GM18502 (cell line): Measurements from ENCODE around the gene FOXC1.

Experiments used
- ATAC-seq: cut with Tn5 transposase; IDR thresholded peaks from one replicate; pipeline ENCODE4 v1.9.1; 2021; ENCODE audit warnings: mild to moderate bottlenecking; ENCODE audit not compliant: unreplicated experiment, poor library complexity

FOXC1 gene

DNA sequence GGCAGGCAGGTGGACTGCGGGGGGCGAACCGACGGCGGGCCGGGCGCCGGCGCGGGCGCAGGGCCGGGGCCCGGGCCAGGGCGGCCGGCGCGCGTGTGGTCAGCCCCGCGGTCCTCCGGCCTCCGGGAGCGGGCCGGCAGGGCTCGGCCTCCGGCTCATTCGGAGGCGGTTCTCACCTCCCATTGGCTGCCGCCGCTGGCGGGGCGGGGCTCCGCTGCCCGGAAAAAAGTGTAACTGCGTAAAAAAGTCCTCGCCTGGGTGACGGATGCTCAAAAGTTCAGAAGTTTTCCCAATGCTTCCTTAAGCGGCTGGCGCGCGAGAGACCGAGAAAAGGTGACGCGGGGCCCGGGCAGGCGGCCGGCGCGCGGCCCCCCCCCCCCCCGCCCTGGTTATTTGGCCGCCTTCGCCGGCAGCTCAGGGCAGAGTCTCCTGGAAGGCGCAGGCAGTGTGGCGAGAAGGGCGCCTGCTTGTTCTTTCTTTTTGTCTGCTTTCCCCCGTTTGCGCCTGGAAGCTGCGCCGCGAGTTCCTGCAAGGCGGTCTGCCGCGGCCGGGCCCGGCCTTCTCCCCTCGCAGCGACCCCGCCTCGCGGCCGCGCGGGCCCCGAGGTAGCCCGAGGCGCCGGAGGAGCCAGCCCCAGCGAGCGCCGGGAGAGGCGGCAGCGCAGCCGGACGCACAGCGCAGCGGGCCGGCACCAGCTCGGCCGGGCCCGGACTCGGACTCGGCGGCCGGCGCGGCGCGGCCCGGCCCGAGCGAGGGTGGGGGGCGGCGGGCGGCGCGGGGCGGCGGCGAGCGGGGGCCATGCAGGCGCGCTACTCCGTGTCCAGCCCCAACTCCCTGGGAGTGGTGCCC is at the start of gene FOXC1:
Gene FOXC1 (plus strand): TSS at position 268 of the 849 bp plus-strand sequence. CDS start 531 bp downstream, at position 799.
- ATAC-seq = peak; percentile 62

DNA sequence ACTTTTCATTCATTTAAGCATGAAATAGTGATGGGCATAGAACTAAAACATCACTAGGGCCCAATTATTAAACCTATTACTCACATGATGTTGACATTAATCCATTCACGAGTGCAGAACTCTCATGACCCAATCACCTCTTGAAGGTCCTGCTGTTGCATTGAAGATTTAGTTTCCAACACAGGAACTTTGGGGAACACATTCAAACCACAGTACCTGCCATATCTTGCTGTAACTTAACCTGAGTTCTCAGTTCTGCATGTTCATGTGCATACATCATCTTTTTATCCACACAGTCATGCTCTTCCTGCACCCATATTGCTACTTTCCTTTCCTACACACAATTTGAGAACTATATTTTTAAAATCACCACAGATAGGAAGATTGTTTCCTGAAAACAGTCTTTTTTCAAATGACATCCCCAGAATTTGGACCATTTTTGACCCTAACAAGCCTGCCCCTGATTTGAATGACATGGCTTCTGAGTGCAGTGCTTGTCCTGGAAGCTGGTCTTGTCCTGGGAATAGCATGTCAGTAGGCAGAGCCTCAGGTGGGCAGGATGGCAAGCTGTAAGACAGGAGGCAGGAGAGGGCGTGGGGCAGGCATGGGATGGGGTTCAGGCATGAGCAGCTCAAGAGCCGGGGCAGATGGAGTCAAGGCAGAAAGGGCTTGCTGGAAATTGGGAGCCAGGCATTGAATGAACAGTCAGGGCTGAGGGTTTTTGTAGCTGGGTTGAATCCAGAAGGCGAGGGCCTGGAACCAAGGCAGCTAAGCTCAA is 49.2 kb upstream of the FOXC1 start:
- no peak for ATAC-seq

DNA sequence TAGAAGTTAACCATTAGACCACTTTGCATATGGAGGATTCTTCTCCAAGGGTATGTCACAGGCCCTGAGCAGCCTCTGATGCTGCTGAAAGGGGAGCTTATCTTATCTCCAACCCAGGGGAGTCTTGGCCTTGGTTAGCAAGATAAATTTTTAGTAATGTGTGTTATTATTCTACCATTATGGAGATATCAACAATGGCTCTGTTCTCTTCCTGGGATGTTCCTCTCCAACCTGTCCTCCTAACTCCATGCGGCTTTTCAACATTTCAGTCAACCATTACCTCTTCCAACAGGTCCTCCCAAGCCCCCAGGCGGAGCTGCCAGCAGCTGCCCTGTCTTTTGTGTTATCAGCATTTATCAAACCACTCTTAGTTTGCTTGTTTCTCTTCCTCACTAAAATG is 48.4 kb upstream of the FOXC1 start:
- no peak for ATAC-seq

DNA sequence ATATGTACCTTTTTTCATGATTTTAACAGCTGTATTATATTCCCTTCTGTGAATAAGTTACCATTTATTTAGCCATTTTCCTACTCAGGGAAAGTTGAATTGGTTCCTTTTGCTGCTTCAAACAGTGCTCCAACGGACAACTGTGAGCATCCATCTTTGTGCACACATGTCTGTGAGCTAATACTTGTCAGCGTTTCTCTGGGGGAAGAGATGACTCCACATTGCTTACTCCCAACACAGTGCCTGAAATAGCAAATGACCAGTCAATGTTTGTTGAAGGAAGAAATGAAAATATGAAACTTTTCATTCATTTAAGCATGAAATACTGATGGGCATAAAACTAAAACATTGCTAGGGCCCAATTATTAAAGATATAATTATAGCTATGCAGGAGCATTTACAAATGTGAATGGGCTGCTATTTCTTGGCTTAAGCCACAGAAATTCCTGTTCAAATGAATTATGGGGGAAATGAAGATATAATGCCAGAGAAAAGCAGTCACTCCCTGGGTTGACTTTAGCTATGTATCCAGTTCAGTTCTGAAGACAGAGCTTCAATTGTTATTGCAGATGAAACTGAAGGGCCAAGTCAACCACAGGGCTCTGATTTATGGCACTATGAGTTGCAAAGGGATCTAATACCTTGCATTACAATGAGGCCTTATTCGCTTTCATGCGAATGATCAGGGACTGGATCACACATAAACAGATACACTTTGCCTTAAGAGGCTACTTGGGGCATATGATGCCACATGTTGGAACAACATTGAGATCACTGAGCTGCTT is 47.4 kb upstream of the FOXC1 start:
- no peak for ATAC-seq

DNA sequence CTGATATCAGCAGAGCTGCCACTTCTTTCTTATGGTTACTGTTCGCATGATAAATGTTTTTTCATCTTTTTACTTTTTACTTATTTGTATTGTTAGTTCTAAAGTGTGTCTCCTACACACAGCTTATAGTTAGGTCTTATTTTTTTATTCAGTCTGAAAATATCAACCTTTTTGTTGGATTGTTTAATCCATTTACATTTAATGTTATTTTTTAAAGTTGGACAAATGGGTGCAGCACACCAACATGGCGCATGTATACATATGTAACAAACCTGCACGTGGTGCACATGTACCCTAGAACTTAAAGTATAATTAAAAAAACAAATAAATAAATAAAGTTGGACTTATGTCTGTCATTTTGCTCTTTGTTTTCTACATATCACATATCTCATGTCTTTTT is 40.3 kb upstream of the FOXC1 start:
- ATAC-seq = no peak

DNA sequence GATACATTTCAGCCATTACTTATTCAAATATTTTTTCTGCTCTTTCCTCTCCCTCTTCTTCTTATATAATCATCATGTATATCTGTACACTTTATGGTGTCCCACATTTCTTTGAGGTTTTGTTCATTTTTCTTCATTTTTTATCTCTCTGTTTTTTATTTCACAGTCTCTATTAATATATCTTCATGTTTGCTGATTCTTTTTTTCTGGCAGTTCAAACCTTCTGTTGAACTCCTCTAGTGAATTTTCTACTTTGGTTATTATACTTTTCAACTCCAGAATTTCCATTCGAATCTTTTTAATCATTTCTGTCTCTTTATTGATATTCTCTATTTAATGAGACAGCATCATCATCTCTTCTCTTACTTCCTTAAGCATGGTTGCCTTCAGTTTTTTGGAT is 38.9 kb upstream of the FOXC1 start:
- no peak for ATAC-seq

DNA sequence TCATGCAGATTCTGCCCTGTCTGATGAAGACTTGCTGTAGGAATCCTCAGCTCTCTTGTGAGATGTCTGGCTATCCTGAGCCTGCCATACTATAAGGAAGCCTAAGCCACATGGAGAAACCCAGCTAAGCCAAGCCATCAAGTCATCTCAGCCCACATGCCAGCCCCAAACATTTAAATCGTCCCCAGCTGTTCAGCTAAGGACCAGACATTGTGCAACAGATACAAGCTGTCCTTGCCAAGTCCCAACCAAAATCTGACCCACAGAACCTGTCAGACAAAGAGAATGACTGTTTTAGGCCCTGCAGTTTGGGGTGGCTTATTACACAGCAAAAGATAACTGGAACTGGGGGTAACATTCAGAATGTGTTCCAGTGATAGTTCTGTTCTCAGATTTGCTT is 36.8 kb upstream of the FOXC1 start:
- no peak for ATAC-seq

DNA sequence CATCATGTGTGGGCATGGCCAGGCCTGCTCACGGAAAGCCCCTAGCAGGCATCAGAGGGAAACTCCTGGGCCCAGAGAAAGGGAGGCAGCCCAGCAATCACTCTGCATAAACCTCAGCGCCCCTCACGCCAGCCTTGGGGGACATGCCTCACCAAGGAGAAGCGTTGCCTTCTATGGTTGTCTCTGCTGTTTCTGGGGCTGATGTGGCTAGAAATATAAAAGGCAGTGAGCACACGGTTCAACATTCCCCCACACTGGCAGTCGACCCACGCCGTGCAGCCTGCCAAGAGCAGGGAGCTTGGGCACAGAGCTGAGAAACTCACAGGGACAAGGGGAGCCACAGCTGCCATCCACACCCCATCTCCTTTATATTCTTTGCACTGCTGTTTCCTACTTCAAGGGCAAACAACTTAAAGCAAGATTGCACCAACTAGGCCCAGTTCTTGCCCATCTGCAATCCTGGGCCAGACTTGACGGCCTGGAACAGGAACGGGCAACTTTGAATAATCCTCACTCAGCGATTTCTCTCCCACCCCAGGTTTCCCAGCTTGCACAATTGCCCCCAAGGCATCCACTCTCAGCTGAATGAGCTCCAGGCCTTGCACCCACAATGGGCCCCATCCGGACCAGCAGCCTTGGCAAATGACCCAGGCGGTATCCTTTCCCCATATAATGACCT is 35.5 kb upstream of the FOXC1 start:
- ATAC-seq = no peak

DNA sequence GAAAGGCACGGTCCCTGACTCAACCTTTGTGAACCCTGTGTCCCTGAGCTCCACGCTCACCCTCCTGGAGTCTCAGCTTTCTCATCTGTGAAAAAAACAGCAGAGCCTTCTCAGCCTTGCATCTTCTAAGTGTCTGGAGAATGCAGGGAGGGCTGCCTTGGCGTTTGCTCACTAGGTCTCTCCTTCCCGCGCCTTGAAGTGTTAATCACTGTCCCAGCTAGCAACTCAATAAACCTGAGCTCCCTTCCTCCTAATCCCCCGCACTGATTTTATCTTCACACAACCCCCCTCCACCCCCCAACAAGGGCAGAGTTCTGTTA is 34.9 kb upstream of the FOXC1 start:
- no peak for ATAC-seq

DNA sequence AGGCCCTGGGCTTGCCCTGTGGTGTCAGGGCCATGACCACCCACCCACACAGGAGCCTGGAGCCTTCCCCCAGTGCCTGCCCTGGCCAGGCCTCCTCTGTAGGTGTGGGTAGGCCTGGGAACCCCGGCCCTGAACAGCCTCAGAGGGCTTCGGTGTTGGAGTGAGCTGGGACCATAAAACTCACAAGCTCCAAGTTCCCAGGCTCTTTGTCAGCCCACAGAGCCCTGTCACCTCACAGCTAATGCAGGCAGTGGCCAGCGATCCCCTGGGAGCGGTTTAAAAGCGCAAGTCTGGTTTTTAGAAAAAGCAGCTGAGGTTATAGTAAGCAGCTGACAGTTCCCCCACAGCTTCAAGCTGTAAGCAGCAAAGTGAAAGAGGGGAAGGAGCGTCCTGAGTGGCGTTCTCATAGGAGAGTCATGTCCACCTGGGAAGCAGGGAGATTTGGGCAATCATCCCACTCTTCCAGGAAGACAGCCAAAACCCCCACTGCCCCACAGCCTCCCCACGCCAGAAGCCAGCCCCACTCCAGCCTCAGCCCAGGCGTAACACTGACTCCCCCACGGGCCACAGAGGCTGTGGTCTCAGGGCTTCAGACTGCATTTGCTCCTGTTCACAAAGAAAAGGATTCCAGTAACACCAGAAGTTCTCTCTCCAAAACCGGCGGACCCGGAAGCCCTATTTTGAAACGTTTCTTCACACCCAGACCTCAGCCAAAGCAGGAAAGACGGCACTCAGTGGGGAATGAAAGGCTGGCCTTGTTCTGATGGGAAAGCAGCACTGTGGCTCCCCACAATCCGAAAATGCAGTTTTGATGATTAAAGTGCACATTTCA is 34.3 kb upstream of the FOXC1 start:
- no peak for ATAC-seq

DNA sequence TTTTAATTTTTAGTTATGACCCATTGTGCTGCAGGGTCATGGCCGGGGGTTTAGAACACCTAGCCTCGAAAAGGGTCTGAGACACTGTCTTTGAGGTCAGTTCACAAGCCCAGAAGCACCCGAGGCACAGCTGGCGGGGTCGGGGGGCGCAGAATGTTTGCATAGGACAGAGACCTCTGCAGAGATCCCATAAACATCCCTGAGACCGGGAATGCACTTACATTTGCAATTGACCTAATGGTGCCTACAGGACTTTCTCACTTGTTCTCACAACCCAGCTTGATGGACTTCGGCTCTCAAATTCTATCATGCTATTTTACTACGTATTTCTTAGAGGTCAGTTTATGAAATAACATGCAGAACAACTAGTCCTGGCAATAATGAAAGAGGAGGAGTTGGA is 33.5 kb upstream of the FOXC1 start:
- no peak for ATAC-seq

DNA sequence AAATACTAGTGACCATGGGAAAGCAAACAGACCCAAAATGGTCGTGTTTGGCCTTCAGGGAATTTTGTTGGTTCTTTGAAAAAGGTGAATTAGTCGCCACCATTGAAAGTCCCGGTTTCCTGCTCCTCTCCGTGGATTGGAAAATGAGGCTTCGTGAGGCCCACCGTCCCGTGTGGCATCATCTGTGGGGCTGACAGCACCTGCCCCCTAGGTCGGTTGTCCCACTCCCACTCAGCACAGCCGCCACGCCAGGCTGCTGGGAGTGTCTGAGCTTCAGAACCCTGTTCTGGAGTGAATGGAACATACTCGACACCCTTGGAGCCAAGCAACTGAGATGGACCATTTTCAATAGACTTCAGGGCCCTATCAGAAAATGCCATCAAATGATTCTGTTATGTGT is 33.0 kb upstream of the FOXC1 start:
- ATAC-seq = no peak

DNA sequence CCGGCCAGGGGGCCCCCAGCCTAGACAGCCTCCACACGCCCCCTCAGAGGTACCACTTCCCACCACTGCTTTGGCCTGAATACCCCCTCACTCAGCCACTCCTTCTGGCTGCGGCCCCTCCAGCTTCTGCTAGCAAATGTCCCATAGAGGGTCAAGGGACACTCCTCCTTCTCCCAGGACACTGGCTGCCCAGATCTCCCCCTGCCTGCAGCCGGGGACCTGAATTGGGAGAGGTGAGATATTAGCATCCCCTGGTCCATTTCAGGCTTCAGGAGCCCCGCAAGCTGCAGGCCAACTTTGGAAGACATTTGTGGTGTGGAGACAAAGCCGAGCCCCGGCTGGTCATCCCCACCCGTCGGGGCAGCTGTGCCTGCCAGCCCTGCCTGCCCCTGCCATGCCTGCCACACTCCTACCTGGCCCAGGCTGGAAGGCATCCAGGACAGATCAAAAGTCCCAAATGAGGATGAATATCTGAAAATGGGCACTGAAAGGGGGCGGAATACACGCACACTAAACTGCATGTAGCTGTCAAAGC is 32.5 kb upstream of the FOXC1 start:
- no peak for ATAC-seq

DNA sequence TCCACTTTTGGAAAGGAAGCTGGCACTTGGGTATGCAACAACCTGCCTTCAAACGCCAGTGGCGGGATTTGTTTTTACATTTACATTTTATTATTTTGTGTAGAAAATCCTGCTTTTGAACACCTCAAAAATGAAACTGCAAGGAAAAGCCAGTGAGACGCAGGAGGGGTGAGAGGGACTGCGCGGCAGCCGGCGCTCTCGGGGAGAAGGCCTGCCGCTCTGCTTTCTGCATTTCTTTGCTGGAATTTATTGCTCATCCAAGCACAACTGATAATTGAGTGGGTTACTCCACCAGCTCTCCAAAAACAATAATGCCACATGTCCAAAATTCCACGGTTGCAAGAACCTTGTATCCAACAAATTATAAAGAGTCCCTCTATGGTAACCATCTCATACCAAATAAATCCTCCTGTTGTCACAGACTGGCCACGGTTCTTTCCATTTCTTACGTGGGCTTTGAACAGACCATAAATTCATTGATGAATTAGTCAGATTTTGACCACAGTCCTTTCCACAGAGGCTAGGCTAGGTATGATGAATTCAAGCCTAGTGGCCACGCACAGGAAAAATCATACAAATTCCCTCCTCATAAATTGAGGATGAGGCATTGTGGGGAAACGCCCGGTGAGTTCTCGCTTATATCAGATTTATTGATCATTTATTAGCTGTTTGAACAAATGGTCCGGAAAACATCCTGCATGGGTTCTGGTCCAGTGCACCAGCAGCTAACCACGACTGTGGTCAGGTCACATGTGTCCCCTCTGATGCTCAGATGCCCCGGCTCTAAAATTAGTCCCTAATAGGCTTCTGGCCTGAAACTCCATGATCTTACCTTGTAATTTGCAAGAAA is 31.6 kb upstream of the FOXC1 start:
- ATAC-seq = peak; percentile 43

DNA sequence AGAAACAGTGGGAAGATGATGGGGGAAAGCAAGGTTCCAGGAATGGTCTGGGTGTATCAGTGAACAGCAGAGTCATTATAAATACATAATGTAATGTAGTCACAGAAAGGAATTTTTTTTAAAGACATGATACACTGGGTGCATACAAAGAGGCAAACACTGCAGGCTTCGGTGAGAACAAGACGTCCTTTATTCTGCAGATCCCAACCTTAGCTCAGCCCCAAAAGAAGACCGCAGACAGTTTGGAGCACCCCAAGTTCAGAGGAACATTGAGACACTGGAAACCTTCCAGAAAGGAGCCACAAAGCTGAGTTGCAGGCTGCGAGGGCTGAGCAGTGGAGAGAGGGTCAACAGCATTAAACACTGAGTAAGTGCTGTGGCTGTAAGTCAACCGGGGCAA is 30.6 kb upstream of the FOXC1 start:
- ATAC-seq = no peak

DNA sequence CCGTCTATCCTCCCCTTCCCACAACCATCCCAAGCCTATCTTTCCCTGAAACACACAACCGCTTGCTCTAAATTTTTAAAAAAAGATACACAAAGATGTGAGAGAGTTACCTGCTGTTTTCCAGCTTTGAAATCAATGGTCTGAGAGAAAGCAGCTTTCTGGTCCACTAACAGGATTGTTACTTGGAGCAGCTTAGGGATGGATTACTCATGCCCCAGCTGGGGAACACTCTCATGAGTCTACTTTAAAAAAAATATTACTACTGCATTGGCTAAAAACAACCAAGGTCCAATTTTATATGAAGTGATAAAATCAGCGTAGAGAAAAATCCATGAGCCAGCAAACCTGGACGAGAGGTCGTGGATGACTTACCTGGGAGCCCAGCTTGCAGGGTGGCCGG is 29.6 kb upstream of the FOXC1 start:
- no peak for ATAC-seq

DNA sequence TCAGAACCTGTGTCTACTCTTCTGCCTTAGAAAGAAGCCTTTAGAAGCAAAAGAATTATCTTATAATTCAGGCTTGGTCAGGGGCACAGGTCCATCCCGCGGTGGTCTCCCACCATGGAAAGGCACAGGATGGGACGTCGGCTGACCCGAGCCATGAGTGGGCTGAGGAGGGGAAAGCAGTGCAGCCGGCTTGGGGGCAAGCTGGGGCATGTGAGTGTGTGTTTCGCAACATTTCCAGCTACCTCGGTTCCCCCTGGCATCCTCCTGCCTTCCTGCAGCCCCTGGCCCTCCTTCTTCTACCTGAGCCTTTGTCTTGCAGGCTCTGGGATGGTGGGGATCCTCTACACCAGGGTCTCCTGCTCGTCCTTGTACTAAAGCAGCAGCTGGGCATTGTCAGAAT is 29.1 kb upstream of the FOXC1 start:
- no peak for ATAC-seq

DNA sequence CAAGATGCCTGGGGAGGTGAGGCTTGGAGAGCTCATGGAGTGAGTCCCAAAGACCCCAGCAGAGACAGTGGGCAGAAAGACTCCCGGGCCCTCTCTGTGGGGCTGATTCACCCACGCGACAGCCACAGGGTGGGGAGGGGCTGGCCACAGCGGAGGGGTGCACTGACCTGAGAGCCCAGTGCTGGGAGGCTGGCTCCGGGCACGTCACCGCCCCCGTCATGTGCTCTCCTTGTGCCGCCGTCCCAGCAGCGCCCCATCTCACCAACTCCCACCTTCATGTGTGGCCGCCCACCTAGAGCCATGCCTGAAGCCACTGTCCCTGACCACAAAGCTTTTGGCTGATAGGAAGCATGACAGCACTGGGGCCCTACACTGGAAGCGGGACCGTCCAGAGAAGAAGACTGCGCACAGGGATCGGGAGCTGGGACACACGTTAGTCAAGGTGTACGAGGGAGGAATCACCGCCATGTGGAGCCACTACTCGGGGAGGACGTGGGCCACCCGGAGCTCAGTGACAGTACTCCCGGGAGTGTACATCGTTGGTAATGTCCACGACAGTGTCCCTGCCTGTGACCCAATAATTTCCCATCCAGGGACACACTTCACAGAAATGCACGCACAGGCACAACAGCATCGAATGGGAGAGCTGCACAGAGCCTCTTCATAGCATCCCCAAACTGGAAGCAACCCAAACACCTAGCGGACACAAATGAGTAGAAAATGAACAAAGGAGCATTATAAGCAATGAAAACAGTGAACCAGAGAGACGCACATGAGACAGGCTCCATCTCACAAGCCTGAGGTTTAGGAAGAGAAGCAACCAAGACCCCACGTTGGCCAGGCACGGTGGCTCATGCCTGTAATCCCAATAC is 28.4 kb upstream of the FOXC1 start:
- ATAC-seq = no peak
